Sigmoid colon (tissue), 7 donors: ENCODE measurements around the gene MAGI2. TPM values are rescaled to one million over a fixed set of nuclear protein-coding genes. Genes with fewer than 3 reads are reported as not detected.

Experiments
- DNase-seq: peaks from one replicate; pipeline ENCODE4 v3.0.0-alpha.2; 2019
- H3K27ac ChIP-seq, 4 donors: fragments of 200-600 bp; sonication (generic); one replicate each; pipeline ENCODE4 v1.5.1; 2016 to 2019; ENCODE audit warnings: mild to moderate bottlenecking in 1 of 4
- H3K27me3 ChIP-seq, 3 donors: fragments of 200-600 bp; sonication (generic); one replicate each; pipeline ENCODE4 v1.5.1; 2019; ENCODE audit warnings: mild to moderate bottlenecking in 1 of 3
- H3K36me3 ChIP-seq, 4 donors: fragments of 200-600 bp; sonication (generic); one replicate each; pipeline ENCODE4 v1.5.1; 2016 to 2019
- H3K4me1 ChIP-seq, 4 donors: fragments of 200-600 bp; sonication (generic); one replicate each; pipeline ENCODE4 v1.5.1; 2017 to 2019
- H3K4me3 ChIP-seq, 4 donors: fragments of 200-600 bp; sonication (generic); one replicate each; pipeline ENCODE4 v1.5.1; 2017 to 2019; ENCODE audit warnings: mild to moderate bottlenecking in 2 of 4, moderate library complexity in 1 of 4
- H3K9me3 ChIP-seq, 4 donors: fragments of 200-600 bp in 3 of 4; sonication (generic) in 3 of 4; one replicate each; pipeline versions ENCODE4 v1.5.1 to v1.6.1; 2013 to 2019
- EP300 ChIP-seq, 4 donors: sonication (generic); formaldehyde crosslinking; IDR thresholded peaks; one replicate each; pipeline ENCODE4 v1.6.1; 2017; ENCODE audit warnings: antibody characterized with exemption in 4 of 4
- POLR2A ChIP-seq, 2 donors: fragments of 450-650 bp; IDR thresholded peaks; one replicate each; pipeline ENCODE4 v1.6.1; 2016; ENCODE audit warnings: antibody characterized with exemption in 2 of 2, mild to moderate bottlenecking in 2 of 2, moderate library complexity in 2 of 2
- POLR2AphosphoS5 ChIP-seq, 4 donors: sonication (generic); formaldehyde crosslinking; IDR thresholded peaks; one replicate each; pipeline ENCODE4 v1.6.1; 2017; ENCODE audit warnings: antibody characterized with exemption in 4 of 4
- whole genome bisulfite sequencing, 2 donors: extraction: QIAGEN DNeasy Blood & Tissue Kit; methylation state at CpG; one replicate each; pipeline ENCODE4 v1.1.7; 2013; 5-methylcytosine and 5-hydroxymethylcytosine counted together
- intact Hi-C: fragments of 100-400 bp; cut with DNase I; formaldehyde crosslinking; loops from one replicate; pipeline ENCODE4 v1.15.1; 2023
- polyA plus RNA-seq, 3 donors: library from polyadenylated mRNA; stranded (reverse); fragments of 200-250 nt; gene quantifications; one replicate each; pipeline ENCODE4 v1.2.3, GENCODE V29; 2013
- total RNA-seq, 4 donors: library from RNA; depleted of rRNA; stranded (reverse); fragments of >200 nt; gene quantifications; one replicate each; pipeline ENCODE4 v1.1.0, GENCODE V29; 2016
- TF ChIP-seq, protein P1 (sequence below), 4 experiments: fragments of 450-650 bp in 3 of 4; fragments of 200-600 bp in 1 of 4; IDR thresholded peaks; one replicate each; pipeline ENCODE4 v1.5.1; 2016 to 2019; ENCODE audit warnings: antibody characterized with exemption in 4 of 4, mild to moderate bottlenecking in 3 of 4, moderate library complexity in 2 of 4
- donor health status: healthy with polysubstance abuse.
- donor health status: Bipolar disorder and iron deficiency.
- donor health status: healthy.

MAGI2 gene
- total and polyA plus RNA-seq, 7 donors = 0.69 to 26.9 (median 14.7) TPM

DNA sequence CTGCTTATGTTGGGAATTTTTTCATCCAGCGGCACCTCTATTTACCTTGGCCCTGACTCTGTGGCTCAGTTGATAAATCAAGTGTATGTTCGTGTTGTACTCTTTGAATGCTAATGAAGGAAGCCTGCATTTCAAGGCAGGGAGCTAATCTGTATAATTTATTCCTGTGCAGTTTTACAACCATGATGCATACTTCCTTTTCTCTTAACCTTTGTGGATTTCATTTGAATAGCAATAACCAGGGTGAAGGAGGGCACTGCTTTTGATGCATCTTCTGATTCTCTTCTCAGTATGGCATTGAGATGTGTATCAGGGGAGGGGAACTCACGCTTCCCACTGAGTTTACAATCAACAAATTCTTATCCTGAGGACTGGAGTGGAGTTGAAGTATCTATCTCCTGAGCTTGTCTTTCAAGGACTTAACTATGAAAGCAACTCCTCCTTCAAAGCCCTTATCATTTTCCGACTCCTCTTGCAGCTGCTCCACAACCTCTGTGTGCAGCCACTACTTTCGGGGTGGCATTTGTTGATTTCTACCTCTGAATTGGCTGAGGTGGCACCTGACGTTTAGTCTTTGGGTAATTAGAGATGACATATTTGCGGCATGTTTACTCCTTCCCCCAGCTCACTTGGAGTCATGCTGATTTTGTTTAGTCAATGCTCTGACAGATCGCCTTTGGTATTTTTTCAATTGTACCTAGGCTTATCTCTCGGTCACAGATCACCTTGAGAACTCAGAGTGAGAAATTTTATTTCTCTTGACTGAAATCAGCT is 1379.7 kb downstream of the MAGI2 start:
- intact Hi-C loops = no loop called here
- no peak for DNase-seq
- 54 to 66% methylated on average over 9 of the region's 9 CpGs for WGBS, 2 donors
- H3K27me3 ChIP-seq = no peaks in the 10 kb centered on the region
- TF ChIP-seq EP300 (IDR thresholded peaks at IDR 0.05) (no peak), POLR2A (IDR thresholded peaks at IDR 0.05) (no peak)
- TF ChIP-seq, protein P1, sequence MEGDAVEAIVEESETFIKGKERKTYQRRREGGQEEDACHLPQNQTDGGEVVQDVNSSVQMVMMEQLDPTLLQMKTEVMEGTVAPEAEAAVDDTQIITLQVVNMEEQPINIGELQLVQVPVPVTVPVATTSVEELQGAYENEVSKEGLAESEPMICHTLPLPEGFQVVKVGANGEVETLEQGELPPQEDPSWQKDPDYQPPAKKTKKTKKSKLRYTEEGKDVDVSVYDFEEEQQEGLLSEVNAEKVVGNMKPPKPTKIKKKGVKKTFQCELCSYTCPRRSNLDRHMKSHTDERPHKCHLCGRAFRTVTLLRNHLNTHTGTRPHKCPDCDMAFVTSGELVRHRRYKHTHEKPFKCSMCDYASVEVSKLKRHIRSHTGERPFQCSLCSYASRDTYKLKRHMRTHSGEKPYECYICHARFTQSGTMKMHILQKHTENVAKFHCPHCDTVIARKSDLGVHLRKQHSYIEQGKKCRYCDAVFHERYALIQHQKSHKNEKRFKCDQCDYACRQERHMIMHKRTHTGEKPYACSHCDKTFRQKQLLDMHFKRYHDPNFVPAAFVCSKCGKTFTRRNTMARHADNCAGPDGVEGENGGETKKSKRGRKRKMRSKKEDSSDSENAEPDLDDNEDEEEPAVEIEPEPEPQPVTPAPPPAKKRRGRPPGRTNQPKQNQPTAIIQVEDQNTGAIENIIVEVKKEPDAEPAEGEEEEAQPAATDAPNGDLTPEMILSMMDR (IDR thresholded peaks at IDR 0.05) = no peak
- no peaks in the 10 kb centered on the region for H3K9me3 ChIP-seq
- peaks cover 0 to 9% (median 0%) of the 10 kb centered on the region in 4 donors for H3K4me1 ChIP-seq
- no peak overlapping the region for H3K4me3 ChIP-seq
- H3K36me3 ChIP-seq = no peaks in the 10 kb centered on the region
- no peak overlapping the region for H3K27ac ChIP-seq

DNA sequence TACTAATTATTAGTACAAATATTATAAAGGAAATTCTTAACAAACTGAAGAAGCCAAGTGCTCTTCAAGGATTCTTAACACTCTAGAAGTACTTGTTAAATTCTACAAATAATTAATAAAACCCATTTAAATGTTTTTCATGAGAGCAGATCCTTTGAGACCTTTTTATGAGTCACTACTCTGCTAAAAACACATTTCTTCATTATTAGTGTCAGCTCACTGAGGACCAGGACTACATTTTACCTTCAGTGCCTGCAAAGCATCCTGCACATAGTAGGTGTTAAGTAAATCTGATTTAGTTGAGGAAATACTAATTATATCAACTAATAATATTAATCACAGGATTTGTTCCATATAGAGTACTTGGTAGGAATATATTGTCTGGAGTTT is 1381.3 kb downstream of the MAGI2 start:
- H3K4me3 ChIP-seq = no peak overlapping the region
- intact Hi-C loops = no loop called here
- H3K27ac ChIP-seq = no peak overlapping the region
- TF ChIP-seq POLR2AphosphoS5 (IDR thresholded peaks at IDR 0.05) (no peak), POLR2A (IDR thresholded peaks at IDR 0.05) (no peak), EP300 (IDR thresholded peaks at IDR 0.05) (no peak)
- TF ChIP-seq, protein P1 (IDR thresholded peaks at IDR 0.05) = no peak
- no peak for DNase-seq
- H3K9me3 ChIP-seq = no peaks in the 10 kb centered on the region
- no peaks in the 10 kb centered on the region for H3K36me3 ChIP-seq
- no peaks in the 10 kb centered on the region for H3K27me3 ChIP-seq
- peaks cover 0 to 9% (median 0%) of the 10 kb centered on the region in 4 donors for H3K4me1 ChIP-seq

DNA sequence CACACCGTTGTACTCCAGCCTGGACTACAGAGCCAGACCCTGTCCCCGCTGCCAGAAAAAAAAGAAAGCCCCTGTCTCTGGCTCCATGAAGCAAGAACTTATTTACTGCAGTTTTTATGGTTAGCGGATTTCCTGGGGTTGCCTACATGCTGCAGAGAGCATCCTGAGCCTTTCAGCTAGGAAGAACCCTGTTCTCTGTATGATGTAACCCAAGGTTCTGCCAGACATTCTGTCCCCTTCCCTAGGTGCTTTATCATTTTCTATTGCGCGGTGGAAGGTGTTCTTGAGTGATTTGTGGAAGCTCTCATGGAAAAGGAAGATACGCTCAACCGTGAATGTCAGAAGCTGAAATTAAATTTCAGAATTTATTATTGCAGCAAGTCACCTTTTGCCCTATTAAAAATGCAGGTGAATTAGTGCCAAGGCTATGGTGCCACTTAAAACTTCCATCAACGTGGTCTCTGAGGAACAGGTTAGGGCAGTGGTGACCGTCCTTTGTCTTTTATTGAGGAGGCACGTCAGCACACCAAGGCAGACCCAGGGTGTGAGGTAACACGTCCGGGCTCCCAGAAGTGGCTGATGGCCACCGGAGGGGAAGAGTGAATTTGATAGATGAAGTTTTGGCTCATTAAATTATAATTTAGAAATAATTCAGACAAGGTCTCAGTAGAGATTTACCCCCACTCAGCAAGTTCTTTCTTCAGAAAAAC is 1381.8 kb downstream of the MAGI2 start:
- intact Hi-C loops = no loop called here
- Histone ChIP-seq H3K4me1 (peaks cover 0 to 9% (median 0%) of the 10 kb centered on the region in 4 donors), H3K36me3 (no peaks in the 10 kb centered on the region), H3K27ac (no peak overlapping the region), H3K4me3 (no peak overlapping the region), H3K9me3 (no peaks in the 10 kb centered on the region), H3K27me3 (no peaks in the 10 kb centered on the region)
- no peak for DNase-seq
- TF ChIP-seq EP300 (IDR thresholded peaks at IDR 0.05) (no peak), POLR2A (IDR thresholded peaks at IDR 0.05) (no peak), POLR2AphosphoS5 (IDR thresholded peaks at IDR 0.05) (no peak)
- TF ChIP-seq, protein P1 (IDR thresholded peaks at IDR 0.05) = no peak
- WGBS, 2 donors = 91% methylated on average over 13 of the region's 13 CpGs

DNA sequence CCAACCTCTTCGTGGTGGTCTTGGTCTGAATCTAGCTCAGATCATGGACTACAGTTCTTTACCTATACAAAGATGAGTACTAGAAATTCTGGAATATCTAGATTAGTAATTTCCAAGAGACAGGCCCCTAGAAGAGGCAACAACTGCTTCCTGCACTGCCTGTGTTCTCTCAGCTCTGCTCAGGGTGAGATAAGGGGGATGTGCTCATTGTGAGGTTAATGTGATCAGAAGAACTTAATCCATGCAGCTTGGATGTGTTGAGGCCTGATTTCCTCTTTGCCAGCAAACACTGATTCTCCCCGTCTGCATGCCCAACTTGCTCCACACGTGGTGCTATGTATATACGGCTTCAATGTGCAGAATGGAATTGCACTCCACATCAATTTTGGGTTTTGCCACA is 1386.9 kb downstream of the MAGI2 start:
- no peaks in the 10 kb centered on the region for H3K9me3 ChIP-seq
- H3K36me3 ChIP-seq = no peaks in the 10 kb centered on the region
- 83 to 90% methylated on average over 4 of the region's 4 CpGs for WGBS, 2 donors
- intact Hi-C loops = no loop called here
- H3K27me3 ChIP-seq = no peaks in the 10 kb centered on the region
- no peaks in the 10 kb centered on the region for H3K4me1 ChIP-seq
- no peak overlapping the region for H3K4me3 ChIP-seq
- no peak for TF ChIP-seq POLR2AphosphoS5 (IDR thresholded peaks at IDR 0.05)
- no peak for TF ChIP-seq POLR2A (IDR thresholded peaks at IDR 0.05)
- TF ChIP-seq, protein P1 (IDR thresholded peaks at IDR 0.05) = no peak
- TF ChIP-seq EP300 (IDR thresholded peaks at IDR 0.05) = no peak
- DNase-seq = no peak
- H3K27ac ChIP-seq = no peak overlapping the region
